HepG2 (cell line): Measurements from ENCODE around the gene TSPAN31. TPM values are rescaled to one million over a fixed set of nuclear protein-coding genes. Genes with fewer than 3 reads are reported as not detected.

Experiments used
- ATAC-seq: fragments of 200-7000 bp; cut with Tn5 transposase; 3 replicates; pipeline ENCODE4 v1.9.1; 2020; ENCODE audit warnings: mild to moderate bottlenecking, moderate library complexity
- BruUV-seq: library from RNA; stranded (reverse); fragments of 400-500 nt; replicated peaks from 2 replicates; lab custom pipeline; 2021; lab: Mats Ljungman, UMichigan
- CTCF ChIA-PET: fragments of 300-600 bp; formaldehyde crosslinking; extraction: SDS; loops from one replicate; lab custom pipeline; 2021; ENCODE audit warnings: low total read pairs, inconsistent platforms, low intra/inter-chr PET ratio; lab: Yijun Ruan, JAX
- POLR2A ChIA-PET: fragments of 350-600 bp; sonication (Branson Sonifier 250); formaldehyde crosslinking; loops from one replicate; lab custom pipeline; 2020; ENCODE audit warnings: antibody characterized with exemption, inconsistent platforms; lab: Yijun Ruan, JAX
- DNase-seq: peaks from one replicate; pipeline ENCODE4 v3.0.0-alpha.2; 2015; ENCODE audit warnings: low spot score
- FAIRE-seq: peaks from 3 replicates; lab custom pipeline; 2011; peaks lifted over from hg19 to GRCh38; lab: Jason Lieb, UNC
- H2AFZ ChIP-seq: one replicate; pipeline ENCODE4 v1.6.1; 2011; ENCODE audit warnings: low read length, inconsistent platforms
- H3K27ac ChIP-seq: fragments of 300-600 bp; 3 replicates; pipeline ENCODE4 v1.8.0; 2011; ENCODE audit warnings: mixed run types, mild to moderate bottlenecking, mixed read lengths, low read length, inconsistent platforms; ENCODE audit not compliant: insufficient read depth; ENCODE audit errors: extremely low read length
- H3K27me3 ChIP-seq, 2 experiments: fragments of 200-600 bp in 1 of 2; 2 replicates in 1 of 2; 3 replicates in 1 of 2; pipeline versions ENCODE4 v1.6.0 to v1.8.0; 2011; ENCODE audit warnings: low read length in 2 of 2, mild to moderate bottlenecking in 2 of 2, moderate library complexity in 2 of 2, inconsistent platforms in 1 of 2; ENCODE audit not compliant: insufficient read depth in 2 of 2, control insufficient read depth in 1 of 2
- H3K36me3 ChIP-seq, 2 experiments: fragments of 200-600 bp in 1 of 2; replicated peaks in 1 of 2; 2 replicates in 1 of 2; 3 replicates in 1 of 2; pipeline versions ENCODE4 v1.5.1 to v1.8.0; 2011; ENCODE audit warnings: low read length in 2 of 2, inconsistent platforms in 1 of 2; ENCODE audit not compliant: insufficient read depth in 2 of 2, control insufficient read depth in 1 of 2
- H3K4me1 ChIP-seq: 2 replicates; pipeline ENCODE4 v1.5.1; 2012; ENCODE audit warnings: low read length, inconsistent platforms; ENCODE audit not compliant: insufficient read depth
- H3K4me2 ChIP-seq: 2 replicates; pipeline ENCODE4 v1.6.0; 2011; ENCODE audit warnings: low read depth, low read length, inconsistent platforms
- H3K4me3 ChIP-seq, 3 experiments: fragments of 200-600 bp in 1 of 3; sonication (generic), shearing (Covaris generic) in 1 of 3; replicated peaks in 1 of 3; 2 replicates each; pipeline ENCODE4 v1.5.1; 2011 to 2016; ENCODE audit warnings: low read length in 3 of 3, inconsistent platforms in 2 of 3, low read depth in 2 of 3, mild to moderate bottlenecking in 2 of 3, control low read depth in 1 of 3, mixed read lengths in 1 of 3; ENCODE audit not compliant: insufficient read depth in 1 of 3
- H3K79me2 ChIP-seq: one replicate; pipeline ENCODE4 v1.6.1; 2011; ENCODE audit warnings: low read length, inconsistent platforms; ENCODE audit not compliant: insufficient read depth
- H3K9ac ChIP-seq: 2 replicates; pipeline ENCODE4 v1.6.0; 2011; ENCODE audit warnings: mild to moderate bottlenecking, low read depth, low read length, inconsistent platforms; ENCODE audit not compliant: insufficient read depth
- H3K9me3 ChIP-seq: 2 replicates; pipeline ENCODE4 v1.5.1; 2012; ENCODE audit warnings: mild to moderate bottlenecking, low read length
- H4K20me1 ChIP-seq: 2 replicates; pipeline ENCODE4 v1.6.0; 2011; ENCODE audit warnings: inconsistent platforms, mild to moderate bottlenecking, low read length, moderate library complexity; ENCODE audit not compliant: insufficient read depth
- AGO2 ChIP-seq: fragments of 200-400 bp; formaldehyde crosslinking; optimal IDR thresholded peaks from 2 replicates; pipeline ENCODE3; 2017; ENCODE audit warnings: mild to moderate bottlenecking, low read depth, low read length, moderate library complexity
- GFI1 ChIP-seq: sonication (generic); formaldehyde crosslinking; IDR thresholded peaks from 2 replicates; pipeline ENCODE4 v1.5.0; 2020; ENCODE audit warnings: missing genetic modification reagents, mild to moderate bottlenecking, borderline replicate concordance
- HDAC2 ChIP-seq: sonication (generic); formaldehyde crosslinking; IDR thresholded peaks from 2 replicates; pipeline ENCODE4 v1.4.0; 2020; ENCODE audit warnings: missing genetic modification reagents
- HNF1A ChIP-seq, 2 experiments: sonication (generic) in 1 of 2; formaldehyde crosslinking in 1 of 2; IDR thresholded peaks; 2 replicates each; pipeline versions ENCODE4 v1.4.0 to v1.6.1; 2016 to 2020; ENCODE audit warnings: borderline replicate concordance in 1 of 2, low read depth in 1 of 2, mild to moderate bottlenecking in 1 of 2, missing genetic modification reagents in 1 of 2
- HNF4G ChIP-seq, 2 experiments: sonication (generic) in 1 of 2; formaldehyde crosslinking in 1 of 2; IDR thresholded peaks; 2 replicates each; pipeline versions ENCODE4 v1.4.0 to v1.6.1; 2011 to 2020; ENCODE audit warnings: borderline replicate concordance in 2 of 2, low read depth in 2 of 2, mild to moderate bottlenecking in 2 of 2, low read length in 1 of 2, missing genetic modification reagents in 1 of 2, moderate library complexity in 1 of 2
- USF2 ChIP-seq, 2 experiments: sonication (generic) in 1 of 2; formaldehyde crosslinking in 1 of 2; IDR thresholded peaks; 2 replicates each; pipeline versions ENCODE4 v1.5.1 to v1.6.1; 2011 to 2020; ENCODE audit warnings: borderline replicate concordance in 1 of 2, low read depth in 1 of 2, low read length in 1 of 2, mild to moderate bottlenecking in 1 of 2, missing genetic modification reagents in 1 of 2, moderate library complexity in 1 of 2
- ZNF101 ChIP-seq: sonication (generic); formaldehyde crosslinking; IDR thresholded peaks from 2 replicates; pipeline ENCODE4 v1.4.0; 2020; ENCODE audit warnings: mild to moderate bottlenecking, low read depth, missing genetic modification reagents, borderline replicate concordance
- ZNF614 ChIP-seq: IDR thresholded peaks from 2 replicates; pipeline ENCODE4 v1.6.1; 2018; ENCODE audit warnings: missing biosample characterization, missing genetic modification reagents, inconsistent platforms, borderline replicate concordance
- ZNF740 ChIP-seq: sonication (generic); formaldehyde crosslinking; IDR thresholded peaks from 2 replicates; pipeline ENCODE4 v1.4.0; 2020; ENCODE audit warnings: missing genetic modification reagents
- WGBS: methylation state at CpG from one replicate; pipeline ENCODE4 v1.1.6; 2017; ENCODE audit warnings: low lambda C conversion rate; 5-methylcytosine and 5-hydroxymethylcytosine counted together
- in situ Hi-C: cut with HindIII; loops from 2 replicates; pipeline ENCODE4 v1.10.0; 2017; ENCODE audit warnings: low pct_unique_long_range_greater_than_20kb; ENCODE audit not compliant: extremely low pct_ligation_motif_present
- intact Hi-C: fragments of 100-400 bp; cut with micrococcal nuclease; formaldehyde crosslinking; loops from one replicate; pipeline ENCODE4 v1.10.0; 2022; ENCODE audit not compliant: unreplicated experiment
- polyA plus RNA-seq, 8 experiments: library from polyadenylated mRNA; depleted of rRNA in 3 of 8; stranded (reverse) in 7 of 8; unstranded in 1 of 8; fragments of >200 nt; fragmentation: Illumina TruSeq in 4 of 8; extraction: Trizol in 4 of 8; gene quantifications; 2 replicates each; pipeline versions ENCODE4 v1.2.1 to v1.2.3, GENCODE V29; 2011 to 2016; ENCODE audit warnings: low read depth in 4 of 8, missing spikeins in 1 of 8, mixed read lengths in 1 of 8; ENCODE audit not compliant: insufficient read depth in 1 of 8
- total RNA-seq, 5 experiments: library from RNA; depleted of rRNA; stranded (reverse); fragments of >200 nt; fragmentation: Illumina TruSeq; extraction: Trizol; gene quantifications; 2 replicates each; pipeline ENCODE4 v1.2.3, GENCODE V29; 2016; ENCODE audit warnings: low read depth in 1 of 5

TSPAN31 gene
- total and polyA plus RNA-seq, 2 of the 13 experiments (the other 11 are each of a cell fraction or from before 2014, with no cell fraction given), result 10.4 to 24.6 TPM

- peak overlapping the region; percentile 5 for H2AFZ ChIP-seq
- CTCF ChIA-PET, result interaction anchor here (1.2 to 1.8 kb wide), 2 partner anchors 8 to 149 kb away, joined by 3 to 9 read pairs; no protein-coding TSS in a partner anchor
- POLR2A ChIA-PET, result interaction anchor here (1.3 to 3.0 kb wide), 4 partner anchors 8 to 16 kb away, joined by 8 to 14 read pairs (median 9); partner anchors contain the start of genes CYP27B1, EEF1AKMT3, METTL1 and TSPAN31
- no peak for TF ChIP-seq USF2 (IDR thresholded peaks at IDR 0.05; ENCODE audit: low read depth, low read length)
- no peak for TF ChIP-seq USF2 (CRISPR knock-in tag; IDR thresholded peaks at IDR 0.05; ENCODE audit: borderline replicate concordance)
- TF ChIP-seq HNF1A (IDR thresholded peaks at IDR 0.05; ENCODE audit: low read depth), result no peak
- no peak for TF ChIP-seq HNF1A (CRISPR knock-in tag; IDR thresholded peaks at IDR 0.05; ENCODE audit: borderline replicate concordance)
- no peak for TF ChIP-seq AGO2
- TF ChIP-seq ZNF740 (CRISPR knock-in tag), result no peak
- TF ChIP-seq GFI1 (CRISPR knock-in tag), result no peak
- no peak for TF ChIP-seq ZNF614 (CRISPR knock-in tag)
- TF ChIP-seq ZNF101 (CRISPR knock-in tag), result no peak
- peak; percentile 53; the same call in 1 of the 2 replicates for TF ChIP-seq HDAC2 (CRISPR knock-in tag)
- no peak for TF ChIP-seq HNF4G (IDR thresholded peaks at IDR 0.05; ENCODE audit: borderline replicate concordance, low read depth, low read length)
- TF ChIP-seq HNF4G (CRISPR knock-in tag; IDR thresholded peaks at IDR 0.05; ENCODE audit: borderline replicate concordance, low read depth), result no peak
Measured at GRCh38 chr12:57756406-57757341, 11.8 kb downstream of the TSPAN31 start.

More at GRCh38 chr12:57756406-57757341, 11.8 kb downstream of the TSPAN31 start:
- DNase-seq (no peak), FAIRE-seq (no peak), ATAC-seq (peak; percentile 61)
- Histone ChIP-seq H4K20me1 (0 out of 2 replicates have a peak, but pooled peaks cover 5% of the 10 kb centered on the region), H3K27me3 (no peaks in the 10 kb centered on the region; a peak in 1 of 5 replicates), H3K4me3 (peak overlapping the region; percentile 81 to 82 (median 81)), H3K79me2 (peaks cover 7% of the 10 kb centered on the region), H3K4me2 (peak overlapping the region; percentile 96), H3K9me3 (no peaks in the 10 kb centered on the region), H3K4me1 (peaks cover 39% of the 10 kb centered on the region), H3K9ac (peak overlapping the region; percentile 71; the same call in 1 of the 2 replicates), H3K36me3 (no peaks in the 10 kb centered on the region; a peak in 1 of 5 replicates), H3K27ac (peak overlapping the region; percentile 67)
- in situ Hi-C loops (no loop called here), intact Hi-C loops (no loop called here)
- 38% methylated on average over 14 of the region's 22 CpGs for WGBS
- BruUV-seq, result no TSS peak
